ENCODE measurements around the gene FAM168A. TPM values are rescaled to one million over a fixed set of nuclear protein-coding genes. Genes with fewer than 3 reads are reported as not detected.

FAM168A gene
- total RNA-seq, 1 experiment from 2014 or later = 21.1 TPM

DNA sequence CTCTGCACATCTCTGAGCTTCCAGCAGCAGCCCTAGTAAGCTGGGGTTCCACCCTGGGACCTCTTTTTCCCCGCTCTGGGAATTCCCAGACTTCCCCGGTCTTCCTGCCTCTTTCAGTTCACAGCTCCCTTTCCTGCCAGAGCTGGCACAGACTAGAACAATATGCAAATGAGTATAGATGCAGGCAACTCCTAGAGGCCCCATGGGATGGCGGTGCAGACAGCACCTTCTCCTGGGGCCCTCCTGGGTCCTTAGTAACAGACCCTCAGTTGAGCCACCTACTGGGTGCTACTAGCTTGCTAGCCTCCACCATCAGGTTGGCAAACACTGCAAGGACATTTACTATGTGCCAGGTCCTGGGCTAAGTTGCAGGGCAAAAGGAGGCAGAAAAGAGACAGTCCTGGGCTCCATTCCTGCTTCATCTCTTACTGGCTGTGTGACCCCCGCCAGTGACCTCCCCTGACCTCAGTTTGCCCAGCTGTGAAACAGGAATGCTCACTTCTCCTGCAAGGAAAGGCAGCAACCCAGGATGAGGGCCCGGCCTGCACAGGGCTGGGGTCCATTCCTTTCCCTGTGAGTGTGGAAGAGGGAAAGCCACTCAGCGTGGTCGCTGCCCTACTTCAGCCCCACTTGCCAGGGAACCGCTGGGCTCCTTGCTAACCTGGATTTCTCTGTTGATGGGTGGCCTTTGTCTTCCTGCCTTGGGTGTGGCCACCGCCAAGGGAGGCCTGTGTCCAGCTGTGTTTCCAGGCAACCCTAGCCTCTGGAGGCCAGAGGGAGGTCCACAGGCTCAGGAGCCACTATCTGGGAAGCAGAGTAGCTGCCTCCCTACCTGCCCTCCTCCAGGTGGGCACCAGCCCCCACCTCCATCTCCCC, 214.4 kb downstream of the FAM168A start:
- WGBS (ENCODE audit: extremely low coverage, insufficient read length, low lambda C conversion rate) = no CpG with 5 or more reads among the region's 9 CpGs

More for the DNA sequence above, 214.4 kb downstream of the FAM168A start:
- Histone ChIP-seq H4K20me1 (ENCODE audit: control insufficient read depth, insufficient read depth, insufficient read length) (no peaks in the 10 kb centered on the region), H4K8ac (replicated peaks; ENCODE audit: insufficient read length, low read depth, low read length) (no peak overlapping the region), H3K79me1 (ENCODE audit: insufficient read depth, low read depth, low read length, poor library complexity, severe bottlenecking) (no peaks in the 10 kb centered on the region), H3K4ac (ENCODE audit: low read depth, low read length) (no peak overlapping the region), H3K9ac (ENCODE audit: extremely low read depth, insufficient read length, low read length) (no peak overlapping the region), H3K27me3 (ENCODE audit: insufficient read depth, low read length) (no peaks in the 10 kb centered on the region), H2AK5ac (ENCODE audit: insufficient read length, low read length) (no peak overlapping the region), H3T11ph (ENCODE audit: low read length) (no peak overlapping the region), H3K4me2 (ENCODE audit: insufficient read depth, insufficient read length, low read length) (no peak overlapping the region), H3K27ac (ENCODE audit: insufficient read length, low read depth, low read length) (no peak overlapping the region), H3K4me1 (ENCODE audit: insufficient read depth, low read length) (no peaks in the 10 kb centered on the region), H3K14ac (ENCODE audit: insufficient read depth, low read length) (no peak overlapping the region), H2BK5ac (ENCODE audit: insufficient read length, low read length) (no peak overlapping the region), H3K79me2 (ENCODE audit: insufficient read depth, low read length) (no peaks in the 10 kb centered on the region), H2BK12ac (ENCODE audit: insufficient read length, low read depth, low read length) (no peak overlapping the region), H4K5ac (ENCODE audit: insufficient read length, low read depth, low read length) (no peak overlapping the region), H3K23me2 (ENCODE audit: insufficient read length, low read depth, low read length, poor library complexity, severe bottlenecking) (no peaks in the 10 kb centered on the region), H3K9me3 (ENCODE audit: control insufficient read depth, low read depth, low read length) (no peaks in the 10 kb centered on the region), H4K91ac (ENCODE audit: insufficient read length, low read depth, low read length) (no peak overlapping the region), H3K18ac (ENCODE audit: insufficient read length, low read depth, low read length) (no peak overlapping the region), H2BK20ac (ENCODE audit: low read depth, low read length, poor library complexity, severe bottlenecking) (no peak overlapping the region), H3K56ac (ENCODE audit: insufficient read length, low read depth, low read length) (no peak overlapping the region), H2AFZ (ENCODE audit: low read length) (no peak overlapping the region), H2BK15ac (ENCODE audit: low read depth, low read length) (no peak overlapping the region), H3K23ac (ENCODE audit: insufficient read length, low read depth, low read length) (no peak overlapping the region), H2BK120ac (ENCODE audit: low read depth, low read length, poor library complexity, severe bottlenecking) (no peak overlapping the region)
- DNase-seq = no peak
- Mint-ChIP-seq H3K9me3 (no peaks in the 10 kb centered on the region), H3K4me3 (no peak overlapping the region; a peak in 1 of 5 replicates), H3K27ac (no peak overlapping the region), H3K36me3 (ENCODE audit: insufficient read depth in 1 of 3, low read depth in 3 of 3) (peaks cover 0 to 2% (median 0%) of the 10 kb centered on the region in 3 experiments; a peak in 1 of 7 replicates), H3K4me1 (peaks cover 22 to 38% of the 10 kb centered on the region in 2 experiments), H3K27me3 (ENCODE audit: low read depth) (no peaks in the 10 kb centered on the region; the same call in 1 of the 2 replicates)
- TF ChIP-seq, protein P1, sequence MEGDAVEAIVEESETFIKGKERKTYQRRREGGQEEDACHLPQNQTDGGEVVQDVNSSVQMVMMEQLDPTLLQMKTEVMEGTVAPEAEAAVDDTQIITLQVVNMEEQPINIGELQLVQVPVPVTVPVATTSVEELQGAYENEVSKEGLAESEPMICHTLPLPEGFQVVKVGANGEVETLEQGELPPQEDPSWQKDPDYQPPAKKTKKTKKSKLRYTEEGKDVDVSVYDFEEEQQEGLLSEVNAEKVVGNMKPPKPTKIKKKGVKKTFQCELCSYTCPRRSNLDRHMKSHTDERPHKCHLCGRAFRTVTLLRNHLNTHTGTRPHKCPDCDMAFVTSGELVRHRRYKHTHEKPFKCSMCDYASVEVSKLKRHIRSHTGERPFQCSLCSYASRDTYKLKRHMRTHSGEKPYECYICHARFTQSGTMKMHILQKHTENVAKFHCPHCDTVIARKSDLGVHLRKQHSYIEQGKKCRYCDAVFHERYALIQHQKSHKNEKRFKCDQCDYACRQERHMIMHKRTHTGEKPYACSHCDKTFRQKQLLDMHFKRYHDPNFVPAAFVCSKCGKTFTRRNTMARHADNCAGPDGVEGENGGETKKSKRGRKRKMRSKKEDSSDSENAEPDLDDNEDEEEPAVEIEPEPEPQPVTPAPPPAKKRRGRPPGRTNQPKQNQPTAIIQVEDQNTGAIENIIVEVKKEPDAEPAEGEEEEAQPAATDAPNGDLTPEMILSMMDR (conservative IDR thresholded peaks at IDR 0.05) = no peak
